GM21576 (cell line): ENCODE measurements around the gene ASIC4.

Experiments
- ATAC-seq: cut with Tn5 transposase; IDR thresholded peaks from one replicate; pipeline ENCODE4 v1.9.1; 2021; ENCODE audit warnings: mild to moderate bottlenecking, moderate library complexity; ENCODE audit not compliant: unreplicated experiment

Gene ASIC4

GRCh38 chr2:219532378-219532649, 18.0 kb downstream of the ASIC4 start:
- ATAC-seq = no peak

- no peak for ATAC-seq
These were observed 19.8 kb downstream of the ASIC4 start for GRCh38 chr2:219533930-219534661.

GRCh38 chr2:219536425-219536824, 22.1 kb downstream of the ASIC4 start:
- ATAC-seq = no peak

- ATAC-seq = no peak
These were observed 22.7 kb downstream of the ASIC4 start for GRCh38 chr2:219536967-219537366.

GRCh38 chr2:219537657-219538488, 23.6 kb downstream of the ASIC4 start:
- no peak for ATAC-seq

- ATAC-seq = no peak
These were observed 24.2 kb downstream of the ASIC4 start for GRCh38 chr2:219538504-219538951.

- ATAC-seq = no peak
These were observed 24.9 kb downstream of the ASIC4 start for GRCh38 chr2:219538956-219539788.

- ATAC-seq = no peak
These were observed 25.8 kb downstream of the ASIC4 start for GRCh38 chr2:219539926-219540678.

GRCh38 chr2:219540784-219541504, 26.7 kb downstream of the ASIC4 start:
- no peak for ATAC-seq

GRCh38 chr2:219541611-219542180, 27.4 kb downstream of the ASIC4 start:
- peak; percentile 54 for ATAC-seq

- ATAC-seq = peak; percentile 26
These were observed 28.8 kb downstream of the ASIC4 start for GRCh38 chr2:219542931-219543595.

GRCh38 chr2:219543596-219544358, 29.5 kb downstream of the ASIC4 start, which contains the start of the genes CHPF and TMEM198:
CHPF (minus strand) TSS chr2:219543809; CDS start chr2:219543538, 271 bp downstream.
TMEM198 (plus strand) TSS chr2:219544028; CDS start chr2:219544728, 700 bp downstream.
- peak; percentile 73 for ATAC-seq

- no peak for ATAC-seq
These were observed 30.3 kb downstream of the ASIC4 start for GRCh38 chr2:219544567-219544966.

- no peak for ATAC-seq
These were observed 31.1 kb downstream of the ASIC4 start for GRCh38 chr2:219545295-219545942.

GRCh38 chr2:219545943-219546352, 31.7 kb downstream of the ASIC4 start:
- ATAC-seq = no peak

GRCh38 chr2:219547621-219548020, 33.3 kb downstream of the ASIC4 start:
- no peak for ATAC-seq

GRCh38 chr2:219548990-219549389, 34.7 kb downstream of the ASIC4 start:
- ATAC-seq = no peak

GRCh38 chr2:219549619-219550018, 35.3 kb downstream of the ASIC4 start:
- ATAC-seq = no peak
